ENCODE measurements around the gene PKIG. TPM values are rescaled to one million over a fixed set of nuclear protein-coding genes. Genes with fewer than 3 reads are reported as not detected.

PKIG gene
- total RNA-seq, 2 donors from 2014 or later: 2.2 to 4.5 TPM

DNA sequence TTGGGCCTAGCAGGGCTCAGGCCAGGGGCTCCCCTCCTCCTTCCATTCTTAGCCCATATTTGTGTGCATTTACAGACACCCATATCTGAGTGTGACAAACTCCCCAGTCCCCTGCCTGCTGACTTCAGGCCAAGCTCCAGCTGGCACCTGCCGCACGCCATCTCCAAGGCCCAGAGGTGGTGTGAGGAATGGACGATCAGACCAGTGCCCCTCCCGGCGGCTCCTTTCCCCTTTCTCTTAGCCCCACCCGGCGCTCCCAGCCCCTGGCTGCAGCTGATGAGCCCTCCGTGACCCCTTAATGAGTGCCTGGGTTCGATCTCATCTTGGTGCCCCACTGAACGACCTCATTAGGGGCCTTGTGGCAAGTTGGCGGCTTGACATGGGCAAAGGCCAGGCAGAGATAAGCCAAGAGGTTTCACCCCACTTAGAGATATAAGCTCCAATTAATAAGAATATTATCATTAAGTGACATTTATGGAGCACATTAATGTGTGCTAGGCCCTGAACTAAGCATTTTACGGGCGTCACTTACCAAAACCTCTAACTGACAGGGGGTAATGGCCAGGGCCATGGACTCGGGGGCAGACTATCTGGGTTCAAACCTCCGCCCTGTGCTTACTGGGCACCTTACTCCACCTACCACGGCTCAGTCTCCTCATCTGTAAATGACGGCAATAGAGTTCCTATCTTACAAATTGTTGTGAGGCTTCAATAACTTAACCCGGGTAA lies 51.7 kb downstream of the PKIG start:
- Mint-ChIP-seq H3K27me3 (no peaks in the 10 kb centered on the region), H3K36me3 (ENCODE audit: low read depth) (peaks cover 6% of the 10 kb centered on the region), H3K4me3 (no peak overlapping the region), H3K4me1 (peaks cover 12% of the 10 kb centered on the region), H3K27ac (no peak overlapping the region)
- ATAC-seq (no peak), DNase-seq (no peak)
- H3K9me3 ChIP-seq (ENCODE audit: control insufficient read depth, low read length, poor library complexity, severe bottlenecking): no peaks in the 10 kb centered on the region

DNA sequence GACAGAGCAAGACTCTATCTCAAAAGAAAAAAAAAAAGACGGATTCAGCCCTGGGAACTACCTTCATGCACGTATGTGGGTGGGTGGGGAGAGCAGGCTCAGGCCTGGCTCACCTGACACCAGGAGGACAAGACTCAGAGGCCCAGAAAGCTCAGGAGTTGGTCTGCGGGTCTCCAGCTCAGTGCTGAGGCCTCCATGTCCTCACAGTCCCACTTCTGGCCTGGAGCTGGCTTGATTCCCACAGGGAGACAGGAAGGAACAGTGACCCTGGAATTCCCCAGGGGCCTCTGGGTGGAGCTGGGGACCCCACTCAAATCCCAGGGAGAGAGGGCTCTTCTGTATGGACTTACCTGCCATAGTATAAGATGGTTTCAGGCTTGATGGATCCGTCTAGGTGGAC lies 53.5 kb downstream of the PKIG start:
- ATAC-seq (no peak), DNase-seq (no peak)
- peaks cover 14% of the 10 kb centered on the region for H3K4me1 Mint-ChIP-seq
- H3K27ac Mint-ChIP-seq: no peak overlapping the region
- no peaks in the 10 kb centered on the region for H3K9me3 ChIP-seq (ENCODE audit: control insufficient read depth, low read length, poor library complexity, severe bottlenecking)
- H3K27me3 Mint-ChIP-seq: no peaks in the 10 kb centered on the region
- H3K4me3 Mint-ChIP-seq: no peak overlapping the region
- H3K36me3 Mint-ChIP-seq (ENCODE audit: low read depth): peaks cover 7% of the 10 kb centered on the region

GRCh38 chr20:44637042-44637441 lies 54.7 kb downstream of the PKIG start:
- H3K36me3 Mint-ChIP-seq (ENCODE audit: low read depth): peaks cover 9% of the 10 kb centered on the region
- no peak for DNase-seq
- H3K27ac Mint-ChIP-seq: no peak overlapping the region
- H3K9me3 ChIP-seq (ENCODE audit: control insufficient read depth, low read length, poor library complexity, severe bottlenecking): no peaks in the 10 kb centered on the region
- no peak overlapping the region for H3K4me3 Mint-ChIP-seq
- no peaks in the 10 kb centered on the region for H3K27me3 Mint-ChIP-seq
- ATAC-seq: no peak
- H3K4me1 Mint-ChIP-seq: peaks cover 19% of the 10 kb centered on the region

DNA sequence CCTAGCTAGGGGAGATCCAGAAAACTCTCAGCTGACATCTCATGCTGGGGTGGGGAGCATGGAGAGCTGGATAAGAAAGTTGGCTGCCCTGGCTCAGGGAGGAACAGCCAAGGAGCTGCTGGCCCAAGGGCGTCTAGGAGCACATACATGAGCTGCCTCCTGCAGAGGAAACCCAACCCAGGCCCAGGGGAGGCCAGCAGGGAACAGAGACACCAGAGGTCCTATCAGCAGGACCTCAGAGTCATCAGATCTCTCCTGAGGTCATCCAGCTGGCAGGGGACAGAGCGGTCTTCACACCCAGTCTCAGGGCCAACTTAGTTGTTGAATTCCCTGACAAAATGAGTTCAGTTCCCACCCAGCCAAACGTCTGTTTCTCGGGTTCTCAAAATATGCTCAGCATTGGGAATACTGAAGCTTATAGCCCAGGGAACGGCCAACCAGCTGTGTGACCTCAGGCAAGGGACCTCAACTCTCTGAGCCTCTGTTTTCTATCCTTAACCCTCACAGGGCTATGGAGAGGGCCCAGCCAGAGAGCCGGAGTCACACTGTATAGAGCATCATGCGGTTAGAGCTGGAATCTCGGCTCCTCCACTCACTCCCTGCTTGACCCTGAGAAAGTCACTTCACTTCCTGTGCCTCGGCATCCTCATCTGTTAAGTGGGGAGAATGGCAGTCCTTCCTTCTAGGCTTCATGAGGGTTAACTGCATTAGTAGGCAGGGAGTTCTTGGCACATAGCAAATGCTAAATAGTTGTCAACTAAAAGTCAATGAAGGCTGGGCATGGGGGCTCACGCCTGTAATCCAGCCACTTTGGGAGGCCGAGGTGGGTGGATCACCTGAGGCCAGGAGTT lies 55.4 kb downstream of the PKIG start:
- Mint-ChIP-seq H3K27ac (peak overlapping the region; percentile 21), H3K27me3 (no peaks in the 10 kb centered on the region), H3K4me3 (no peak overlapping the region), H3K36me3 (ENCODE audit: low read depth) (peaks cover 9% of the 10 kb centered on the region), H3K4me1 (peaks cover 26% of the 10 kb centered on the region)
- ATAC-seq (no peak), DNase-seq (no peak)
- no peaks in the 10 kb centered on the region for H3K9me3 ChIP-seq (ENCODE audit: control insufficient read depth, low read length, poor library complexity, severe bottlenecking)

DNA sequence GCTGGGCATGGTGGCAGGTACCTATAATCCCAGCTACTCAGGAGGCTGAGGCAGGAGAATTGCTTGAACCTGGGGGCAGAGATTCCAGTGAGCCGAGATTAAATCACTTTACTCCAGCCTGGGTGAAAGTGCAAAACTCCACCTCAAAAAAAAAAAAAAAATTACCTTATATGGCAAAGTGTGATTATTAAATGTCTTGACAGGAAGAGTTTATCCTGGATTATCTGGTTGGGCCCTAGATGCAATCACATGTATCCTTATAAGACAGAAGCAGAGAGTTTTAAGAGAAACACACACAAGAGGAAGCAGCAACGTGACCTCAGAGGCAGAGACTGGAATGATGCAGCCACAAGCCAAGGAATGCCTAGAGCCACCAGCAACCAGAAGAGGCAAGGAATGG lies 58.1 kb downstream of the PKIG start:
- H3K27ac Mint-ChIP-seq: peak overlapping the region; percentile 99
- DNase-seq: no peak
- no peaks in the 10 kb centered on the region for H3K9me3 ChIP-seq (ENCODE audit: control insufficient read depth, low read length, poor library complexity, severe bottlenecking)
- H3K4me3 Mint-ChIP-seq: peak overlapping the region; percentile 79
- H3K4me1 Mint-ChIP-seq: peaks cover 47% of the 10 kb centered on the region
- no peak for ATAC-seq
- peaks cover 9% of the 10 kb centered on the region for H3K36me3 Mint-ChIP-seq (ENCODE audit: low read depth)
- H3K27me3 Mint-ChIP-seq: no peaks in the 10 kb centered on the region

- Mint-ChIP-seq H3K36me3 (ENCODE audit: low read depth) (peaks cover 9% of the 10 kb centered on the region), H3K4me1 (peaks cover 54% of the 10 kb centered on the region), H3K27ac (peak overlapping the region; percentile 99), H3K4me3 (peak overlapping the region; percentile 79), H3K27me3 (no peaks in the 10 kb centered on the region)
- ATAC-seq: no peak
- no peaks in the 10 kb centered on the region for H3K9me3 ChIP-seq (ENCODE audit: control insufficient read depth, low read length, poor library complexity, severe bottlenecking)
- DNase-seq: no peak
Observed at GRCh38 chr20:44641325-44641724, 58.9 kb downstream of the PKIG start.

GRCh38 chr20:44642203-44643153 lies 60.1 kb downstream of the PKIG start:
- Mint-ChIP-seq H3K4me3 (peak overlapping the region; percentile 91), H3K36me3 (ENCODE audit: low read depth) (peaks cover 9% of the 10 kb centered on the region), H3K4me1 (peaks cover 63% of the 10 kb centered on the region), H3K27me3 (no peaks in the 10 kb centered on the region), H3K27ac (peak overlapping the region; percentile 99)
- peak; percentile 39 for ATAC-seq
- peak in 1 of 3 donors; percentile 19 for DNase-seq
- H3K9me3 ChIP-seq (ENCODE audit: control insufficient read depth, low read length, poor library complexity, severe bottlenecking): no peaks in the 10 kb centered on the region

- Mint-ChIP-seq H3K27ac (peak overlapping the region; percentile 99), H3K36me3 (ENCODE audit: low read depth) (peaks cover 9% of the 10 kb centered on the region), H3K4me1 (peaks cover 65% of the 10 kb centered on the region), H3K4me3 (peak overlapping the region; percentile 91), H3K27me3 (no peaks in the 10 kb centered on the region)
- DNase-seq (no peak), ATAC-seq (no peak)
- no peaks in the 10 kb centered on the region for H3K9me3 ChIP-seq (ENCODE audit: control insufficient read depth, low read length, poor library complexity, severe bottlenecking)
Observed at GRCh38 chr20:44643154-44643519, 60.8 kb downstream of the PKIG start.

- DNase-seq (peak in 2 of 3 donors; percentile 32 to 65), ATAC-seq (peak; percentile 55)
- Mint-ChIP-seq H3K36me3 (ENCODE audit: low read depth) (peaks cover 6% of the 10 kb centered on the region), H3K27me3 (no peaks in the 10 kb centered on the region), H3K4me1 (peaks cover 67% of the 10 kb centered on the region), H3K4me3 (peak overlapping the region; percentile 81), H3K27ac (peak overlapping the region; percentile 99)
- no peaks in the 10 kb centered on the region for H3K9me3 ChIP-seq (ENCODE audit: control insufficient read depth, low read length, poor library complexity, severe bottlenecking)
Observed at GRCh38 chr20:44643596-44644229, 61.3 kb downstream of the PKIG start.

DNA sequence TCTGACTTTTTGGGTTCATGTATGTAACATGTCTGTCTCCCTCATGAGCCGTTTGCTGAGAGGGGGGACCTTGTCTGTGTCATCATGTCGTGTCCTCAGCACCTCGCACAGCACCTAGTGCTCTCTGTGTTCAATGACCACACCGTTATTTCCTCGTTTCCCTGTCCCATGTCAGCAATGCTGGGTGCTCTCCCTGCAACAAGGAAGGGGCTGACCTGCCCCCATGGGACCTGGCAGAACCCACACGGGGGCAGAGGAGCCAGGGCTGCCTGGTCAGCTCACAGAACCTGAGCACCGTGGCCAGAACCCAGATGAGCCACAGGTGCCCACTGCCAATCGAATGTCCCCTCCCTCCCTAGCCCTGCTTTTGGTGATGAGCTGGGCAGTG lies 61.8 kb downstream of the PKIG start:
- no peaks in the 10 kb centered on the region for H3K9me3 ChIP-seq (ENCODE audit: control insufficient read depth, low read length, poor library complexity, severe bottlenecking)
- peak overlapping the region; percentile 99 for H3K27ac Mint-ChIP-seq
- peak overlapping the region; percentile 81 for H3K4me3 Mint-ChIP-seq
- H3K36me3 Mint-ChIP-seq (ENCODE audit: low read depth): peaks cover 2% of the 10 kb centered on the region
- peaks cover 68% of the 10 kb centered on the region for H3K4me1 Mint-ChIP-seq
- ATAC-seq (no peak), DNase-seq (no peak)
- H3K27me3 Mint-ChIP-seq: no peaks in the 10 kb centered on the region

GRCh38 chr20:44644667-44645131 lies 62.3 kb downstream of the PKIG start:
- peaks cover 71% of the 10 kb centered on the region for H3K4me1 Mint-ChIP-seq
- no peaks in the 10 kb centered on the region for H3K27me3 Mint-ChIP-seq
- ATAC-seq (peak; percentile 79), DNase-seq (peak in 2 of 3 donors; percentile 38 to 45)
- peaks cover 2% of the 10 kb centered on the region for H3K36me3 Mint-ChIP-seq (ENCODE audit: low read depth)
- peak overlapping the region; percentile 99 for H3K27ac Mint-ChIP-seq
- H3K4me3 Mint-ChIP-seq: peak overlapping the region; percentile 61
- no peaks in the 10 kb centered on the region for H3K9me3 ChIP-seq (ENCODE audit: control insufficient read depth, low read length, poor library complexity, severe bottlenecking)

DNA sequence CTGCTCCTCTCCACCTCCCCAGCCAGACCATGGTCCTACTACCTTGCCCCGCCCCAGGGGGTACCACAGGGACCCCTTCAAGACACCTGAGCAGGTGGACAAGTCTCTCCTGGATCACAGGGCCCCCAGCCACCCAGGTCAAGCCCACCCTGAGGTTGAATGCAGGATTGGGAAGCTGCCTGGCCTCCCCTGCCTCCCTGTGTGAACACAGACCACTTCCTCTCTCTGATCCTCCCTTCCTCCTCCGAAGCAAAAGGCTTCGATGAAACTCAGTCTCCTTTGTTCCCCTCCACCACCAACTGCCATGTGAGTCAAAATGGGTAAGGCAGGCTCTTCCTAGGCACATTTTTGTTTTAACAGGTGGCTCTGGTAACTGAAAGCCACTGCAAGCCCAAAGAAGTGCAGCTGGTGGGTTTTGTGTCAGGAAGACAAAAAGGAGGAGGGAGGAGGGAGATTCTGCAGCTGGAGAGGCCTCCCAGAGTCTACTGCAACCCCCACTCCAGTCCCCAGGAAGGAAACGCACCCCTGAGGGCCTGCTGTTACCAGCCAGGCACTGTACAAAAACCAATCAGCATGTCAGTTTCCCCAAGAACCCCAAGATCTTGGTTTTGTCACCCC lies 63.8 kb downstream of the PKIG start:
- ATAC-seq (no peak), DNase-seq (no peak)
- no peaks in the 10 kb centered on the region for H3K27me3 Mint-ChIP-seq
- H3K4me1 Mint-ChIP-seq: peaks cover 75% of the 10 kb centered on the region
- peaks cover 2% of the 10 kb centered on the region for H3K36me3 Mint-ChIP-seq (ENCODE audit: low read depth)
- H3K9me3 ChIP-seq (ENCODE audit: control insufficient read depth, low read length, poor library complexity, severe bottlenecking): no peaks in the 10 kb centered on the region
- peak overlapping the region; percentile 79 for H3K4me3 Mint-ChIP-seq
- H3K27ac Mint-ChIP-seq: peak overlapping the region; percentile 99

All from T-helper 17 cell (primary cell).